Heart left ventricle (tissue), 13 donors: ENCODE results near the gene COX10.
"Not testable (repeated sequence)": the region's sequence is repeated elsewhere in the genome, so short reads cannot be mapped to it uniquely, and the experiment has no call there.

ENCODE experiments used
- CTCF ChIP-seq, 12 donors: fragments of 200-600 bp; sonication (generic) in 4 of 12; IDR thresholded peaks; one replicate each; pipeline versions ENCODE4 v1.5.0 to v1.8.0; 2018 to 2022; ENCODE audit warnings: antibody characterized with exemption in 12 of 12, mild to moderate bottlenecking in 5 of 12
- POLR2A ChIP-seq, 2 donors: fragments of 450-650 bp; IDR thresholded peaks; one replicate each; pipeline ENCODE4 v1.6.1; 2017; ENCODE audit warnings: antibody characterized with exemption in 2 of 2, mild to moderate bottlenecking in 2 of 2, moderate library complexity in 2 of 2
- donor health status: ischemic (EF 13 %, LVEDD 7.1; RV severe dilation, severe dysfunction).
- donor health status: DM: no; HTN: yes; CAD: no.
- donor health status: DM: no; HTN: no; CAD: no.
- donor health status: ischemic (EF 25% LVEDD 6.9; RV normal size, moderate dysfunction).
- donor health status: ischemic (EF 25% LVEDD 5.7; RV mildly dilated, moderate dysfunction).
- donor health status: ischemic (EF 35%, LVEDD 5.7; RV mildly dilated, moderate dysfunction).
- donor health status: nonischemic (EF 11% LVEDD 7.7; RV severe dilation, severe dysfunction).
- donor health status: DM: yes; HTN: yes; CAD: no.
- donor health status: PGD.
- donor health status: ischemic (EF 29% LVEDD 5.4; RV normal size, mild dysfunction).
- donor health status: nonischemic (EF 23%, LVEDD 6.1; RV moderate dilation, normal function).

- TF ChIP-seq CTCF, POLR2A (IDR thresholded peaks at IDR 0.05): not testable (repeated sequence)
Observed at GRCh38 chr17:14186443-14186842, 117.1 kb downstream of the COX10 start.
